HUES6 (cell line): ENCODE measurements around the gene KCNAB1.
"Not testable (repeated sequence)": the region's sequence is repeated elsewhere in the genome, so short reads cannot be mapped to it uniquely, and the experiment has no call there.

ENCODE experiments used
- H3K27ac ChIP-seq: 2 replicates; pipeline ENCODE4 v1.7.0; 2013; ENCODE audit warnings: low read depth, mild to moderate bottlenecking, low read length, inconsistent platforms
- H3K27me3 ChIP-seq: 2 replicates; pipeline ENCODE4 v1.6.1; 2013; ENCODE audit warnings: low read length; ENCODE audit not compliant: control insufficient read depth, insufficient read depth
- H3K36me3 ChIP-seq: 2 replicates; pipeline ENCODE4 v1.6.1; 2013; ENCODE audit warnings: low read length; ENCODE audit not compliant: control insufficient read depth, insufficient read depth
- H3K4me1 ChIP-seq: 2 replicates; pipeline ENCODE4 v1.6.1; 2013; ENCODE audit warnings: low read length; ENCODE audit not compliant: control insufficient read depth, insufficient read depth
- H3K4me3 ChIP-seq: 2 replicates; pipeline ENCODE4 v1.5.1; 2013; ENCODE audit warnings: low read depth, low read length
- H3K9ac ChIP-seq: one replicate; pipeline ENCODE4 v1.6.1; 2013; ENCODE audit warnings: mild to moderate bottlenecking, low read length
- H3K9me3 ChIP-seq: 2 replicates; pipeline ENCODE4 v1.6.1; 2013; ENCODE audit warnings: low read depth, low read length; ENCODE audit not compliant: control insufficient read depth, insufficient read depth

KCNAB1 gene

GRCh38 chr3:156120528-156121251 lies at the start of gene KCNAB1:
Gene KCNAB1, plus strand, starts transcription at chr3:156120578.
- no peak within 1 kb of the TSS for H3K4me3 ChIP-seq
- no peak within 1 kb of the TSS for H3K27ac ChIP-seq
- 0 out of 2 replicates have a peak, but pooled peaks cover 3% of the 10 kb centered on the region for H3K4me1 ChIP-seq
- peaks cover 10% of the 10 kb centered on the region; the same call in 1 of the 2 replicates for H3K27me3 ChIP-seq
- no peaks in the 10 kb centered on the region for H3K36me3 ChIP-seq
- H3K9ac ChIP-seq, result no peak within 1 kb of the TSS
- no peaks in the 10 kb centered on the region for H3K9me3 ChIP-seq

- Histone ChIP-seq H3K27me3 (no peaks in the 10 kb centered on the region), H3K9ac (no peak overlapping the region), H3K9me3 (no peaks in the 10 kb centered on the region), H3K36me3 (no peaks in the 10 kb centered on the region), H3K27ac (no peak overlapping the region), H3K4me1 (no peaks in the 10 kb centered on the region), H3K4me3 (no peak overlapping the region)
These were observed 49.3 kb upstream of the KCNAB1 start for GRCh38 chr3:156071031-156071430.

GRCh38 chr3:156072950-156073657 lies 47.3 kb upstream of the KCNAB1 start:
- H3K9ac ChIP-seq, H3K4me3 ChIP-seq, H3K27ac ChIP-seq, H3K27me3 ChIP-seq, H3K9me3 ChIP-seq, H3K4me1 ChIP-seq, H3K36me3 ChIP-seq: not testable (repeated sequence)

- H3K9me3 ChIP-seq, result no peaks in the 10 kb centered on the region
- no peak overlapping the region for H3K9ac ChIP-seq
- H3K4me1 ChIP-seq, result peaks cover 11% of the 10 kb centered on the region
- H3K27me3 ChIP-seq, result no peaks in the 10 kb centered on the region
- no peak overlapping the region for H3K27ac ChIP-seq
- no peak overlapping the region for H3K4me3 ChIP-seq
- no peaks in the 10 kb centered on the region for H3K36me3 ChIP-seq
These were observed 30.3 kb upstream of the KCNAB1 start for GRCh38 chr3:156090126-156090525.

- no peaks in the 10 kb centered on the region for H3K9me3 ChIP-seq
- H3K36me3 ChIP-seq, result no peaks in the 10 kb centered on the region
- H3K27me3 ChIP-seq, result no peaks in the 10 kb centered on the region
- H3K9ac ChIP-seq, result no peak overlapping the region
- no peak overlapping the region for H3K4me3 ChIP-seq
- H3K27ac ChIP-seq, result no peak overlapping the region
- peaks cover 11% of the 10 kb centered on the region for H3K4me1 ChIP-seq
These were observed 26.4 kb upstream of the KCNAB1 start for GRCh38 chr3:156093964-156094363.

GRCh38 chr3:156094391-156094790 lies 26.0 kb upstream of the KCNAB1 start:
- H3K9ac ChIP-seq, result no peak overlapping the region
- H3K27ac ChIP-seq, result no peak overlapping the region
- H3K9me3 ChIP-seq, result no peaks in the 10 kb centered on the region
- H3K27me3 ChIP-seq, result no peaks in the 10 kb centered on the region
- H3K36me3 ChIP-seq, result no peaks in the 10 kb centered on the region
- H3K4me1 ChIP-seq, result peaks cover 11% of the 10 kb centered on the region
- H3K4me3 ChIP-seq, result no peak overlapping the region

- not testable (repeated sequence) for H3K27me3 ChIP-seq, H3K9ac ChIP-seq, H3K4me3 ChIP-seq, H3K36me3 ChIP-seq, H3K9me3 ChIP-seq, H3K27ac ChIP-seq
- H3K4me1 ChIP-seq, result peaks cover 11% of the 10 kb centered on the region
These were observed 24.7 kb upstream of the KCNAB1 start for GRCh38 chr3:156095652-156096051.

GRCh38 chr3:156098437-156099035 lies 21.8 kb upstream of the KCNAB1 start:
- Histone ChIP-seq H3K4me3 (no peak overlapping the region), H3K27ac (no peak overlapping the region), H3K27me3 (no peaks in the 10 kb centered on the region), H3K4me1 (peaks cover 9% of the 10 kb centered on the region), H3K9ac (no peak overlapping the region), H3K9me3 (no peaks in the 10 kb centered on the region), H3K36me3 (no peaks in the 10 kb centered on the region)

GRCh38 chr3:156099348-156099747 lies 21.0 kb upstream of the KCNAB1 start:
- H3K9me3 ChIP-seq, H3K4me3 ChIP-seq, H3K27me3 ChIP-seq, H3K36me3 ChIP-seq, H3K27ac ChIP-seq, H3K9ac ChIP-seq, H3K4me1 ChIP-seq: not testable (repeated sequence)

- not testable (repeated sequence) for H3K9me3 ChIP-seq, H3K9ac ChIP-seq, H3K4me1 ChIP-seq, H3K27ac ChIP-seq, H3K4me3 ChIP-seq, H3K36me3 ChIP-seq, H3K27me3 ChIP-seq
These were observed 20.4 kb upstream of the KCNAB1 start for GRCh38 chr3:156099984-156100383.

GRCh38 chr3:156102267-156102931 lies 18.0 kb upstream of the KCNAB1 start:
- no peaks in the 10 kb centered on the region for H3K27me3 ChIP-seq
- H3K27ac ChIP-seq, result no peak overlapping the region
- no peaks in the 10 kb centered on the region for H3K9me3 ChIP-seq
- H3K4me1 ChIP-seq, result no peaks in the 10 kb centered on the region
- no peaks in the 10 kb centered on the region for H3K36me3 ChIP-seq
- H3K4me3 ChIP-seq, result no peak overlapping the region
- H3K9ac ChIP-seq, result no peak overlapping the region
